Measurements from ENCODE around the gene BCO2.
"Not testable (repeated sequence)": the region's sequence is repeated elsewhere in the genome, so short reads cannot be mapped to it uniquely, and the experiment has no call there.

Gene BCO2

DNA sequence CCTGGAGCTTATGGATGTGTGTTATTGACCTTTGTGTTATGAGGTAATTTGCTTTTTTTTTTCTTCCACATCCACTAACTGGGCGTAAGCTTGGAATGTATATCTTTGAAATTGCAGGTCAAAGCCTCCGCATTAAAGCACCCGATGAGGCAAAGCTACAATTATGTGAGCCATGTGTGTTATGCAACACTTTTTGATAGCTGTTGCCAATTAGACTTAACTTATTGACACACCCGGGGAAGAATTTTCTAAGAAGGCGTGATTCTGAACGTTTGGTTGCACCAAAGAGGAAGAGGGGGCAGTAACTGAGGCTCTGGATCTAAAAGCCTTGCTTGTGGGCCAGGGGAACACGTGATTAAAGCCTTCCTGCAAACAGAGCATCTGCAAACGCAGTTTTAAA is 8.8 kb upstream of the BCO2 start:
- DNase-seq (ENCODE audit: low read depth) = no peak

DNA sequence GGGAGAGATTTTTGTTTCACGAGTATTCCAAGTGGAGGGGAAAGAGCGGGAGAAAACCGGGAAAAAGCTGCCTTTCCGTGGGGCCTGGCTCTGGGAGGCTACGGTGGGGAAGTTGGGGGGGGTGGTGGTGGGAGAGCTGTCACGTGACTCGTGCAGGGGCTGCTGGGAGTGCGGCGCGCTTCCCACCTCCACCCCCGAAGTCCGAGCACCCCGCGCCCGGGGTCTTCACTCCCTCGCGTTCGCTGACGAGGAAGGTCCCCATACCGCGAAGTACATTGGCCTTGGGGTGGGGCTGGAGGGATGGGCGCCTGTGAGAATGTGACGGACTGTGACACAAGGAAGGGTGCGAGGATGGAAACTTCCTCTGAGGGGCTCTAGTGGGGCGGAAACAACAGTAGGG is 8.2 kb upstream of the BCO2 start, which contains the start of gene TEX12:
TSS of gene TEX12 (plus strand) at position 228 of the 400 bp plus-strand sequence. CDS start 1,897 bp downstream, outside the sequence.
- DNase-seq (ENCODE audit: low read depth) = no peak

DNA sequence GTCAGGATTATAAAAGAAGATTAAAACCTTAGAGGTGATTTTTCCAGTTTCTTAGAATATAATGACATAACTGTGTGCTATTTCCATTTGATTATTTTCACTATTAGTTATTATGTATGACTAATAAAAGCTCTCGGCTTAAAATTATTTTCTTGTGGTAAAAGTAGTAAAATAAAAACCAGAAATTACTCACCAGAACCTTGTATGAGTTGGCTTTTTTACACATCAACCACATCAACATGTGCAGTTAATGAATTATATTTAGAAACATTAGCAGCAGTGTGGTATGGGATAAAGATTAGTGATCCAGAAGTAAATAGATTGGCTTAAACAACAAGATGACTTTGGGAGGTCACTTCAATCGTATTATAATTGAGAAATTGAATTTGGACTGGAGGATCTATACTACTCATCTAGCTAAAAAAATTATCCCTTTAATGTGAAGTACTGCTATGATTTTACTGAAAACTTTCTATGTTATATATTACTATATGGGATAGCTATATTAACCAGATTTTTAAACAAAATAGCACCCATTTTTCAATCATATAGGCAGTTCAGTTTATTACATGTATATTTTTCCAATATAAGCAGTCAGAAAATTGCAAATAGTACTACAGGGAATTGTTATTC is 2.8 kb upstream of the BCO2 start:
- no peak for DNase-seq (ENCODE audit: low read depth)

DNA sequence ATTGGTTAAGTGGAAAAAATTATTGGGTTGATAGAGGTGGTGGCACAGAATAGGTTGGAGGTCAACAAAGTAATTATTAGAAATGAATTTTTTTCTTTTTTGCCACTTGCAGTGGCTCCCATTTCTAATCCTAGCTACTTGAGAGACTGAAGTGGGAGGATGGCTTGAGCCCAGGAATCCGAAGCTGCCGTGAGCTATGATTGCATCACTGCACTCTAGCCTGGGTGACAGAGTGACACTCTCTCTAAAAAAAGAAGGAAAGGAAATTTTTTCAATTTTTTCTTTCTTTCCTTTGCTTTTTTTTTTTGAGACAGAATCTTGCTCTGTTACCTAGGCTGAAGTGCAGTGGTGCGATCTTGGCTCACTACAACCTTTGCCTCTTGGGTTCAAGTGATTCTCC is 2.2 kb upstream of the BCO2 start:
- no peak for DNase-seq (ENCODE audit: low read depth)

DNA sequence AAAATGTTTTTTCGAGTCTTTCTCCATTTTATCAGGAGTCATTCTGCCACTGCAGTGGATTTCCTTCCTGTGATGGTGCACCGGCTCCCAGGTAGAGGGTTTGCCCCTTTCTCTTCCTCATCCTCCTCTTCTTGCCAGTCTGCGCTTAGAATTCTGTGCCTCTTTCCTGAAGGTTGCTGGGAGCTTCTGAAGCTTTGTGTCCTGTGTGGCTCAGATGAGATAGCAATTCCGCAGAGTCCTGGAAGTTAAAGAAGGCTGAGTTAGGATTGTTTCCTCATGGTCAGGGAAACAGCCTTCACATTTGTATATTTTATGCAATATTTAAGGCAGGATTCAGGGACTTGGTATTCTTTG is 264 bp downstream of the BCO2 start:
- no peak for DNase-seq (ENCODE audit: low read depth)

DNA sequence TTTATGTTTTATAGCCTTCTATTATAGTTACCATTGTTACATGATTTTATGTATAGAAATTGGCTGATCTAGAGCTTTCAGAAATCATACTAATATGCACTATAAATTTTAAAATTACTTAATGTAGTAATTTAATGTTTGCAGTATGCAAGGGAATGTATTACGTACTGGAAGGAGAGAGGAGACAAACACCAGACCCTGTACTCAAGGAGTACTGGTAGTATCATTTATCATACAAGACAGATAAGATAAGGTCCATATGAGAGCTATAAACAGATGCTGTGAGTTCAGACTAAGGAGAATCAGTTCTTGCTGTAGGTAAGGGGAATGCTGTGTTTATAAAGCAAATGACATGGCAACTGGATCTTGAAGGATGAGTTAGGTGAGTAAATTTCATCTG is 765 bp downstream of the BCO2 start:
- no peak for DNase-seq (ENCODE audit: low read depth)

DNA sequence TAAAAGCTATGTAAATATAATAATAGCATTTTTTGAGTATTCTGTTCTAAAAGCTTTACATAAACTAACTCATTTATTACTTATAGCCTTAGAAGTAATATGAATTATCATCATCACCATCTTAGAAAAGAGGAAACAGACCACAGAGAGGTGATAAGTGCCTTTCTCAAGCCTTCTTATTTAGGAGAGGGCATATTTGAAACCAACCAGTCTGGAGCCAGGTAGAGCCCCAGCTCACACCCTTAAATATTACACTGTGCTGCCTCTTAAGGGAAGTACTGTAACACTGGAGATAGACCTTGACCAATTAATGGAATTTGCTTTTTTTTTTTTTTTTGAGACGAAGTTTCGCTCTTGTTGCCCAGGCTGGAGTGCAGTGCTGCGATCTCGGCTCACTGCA is 2.3 kb downstream of the BCO2 start:
- no peak for DNase-seq (ENCODE audit: low read depth)

DNA sequence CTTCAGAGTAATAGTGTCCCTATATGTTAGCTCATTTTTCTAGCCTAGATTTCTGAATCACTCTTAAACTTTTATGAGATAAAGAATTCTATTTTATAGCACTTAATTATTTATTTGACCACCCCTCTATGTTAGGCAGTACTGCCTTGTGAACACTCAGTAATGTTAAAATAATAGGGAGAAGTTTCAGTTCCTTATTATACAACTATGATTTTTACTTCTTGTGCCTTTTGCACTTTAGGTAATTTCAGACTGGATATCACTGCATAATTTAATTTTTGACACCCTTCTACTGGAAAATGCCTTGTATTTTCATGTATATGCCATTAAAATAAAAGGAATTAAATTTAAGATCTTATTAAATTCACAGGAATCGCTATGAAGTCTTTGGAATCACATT is 3.1 kb downstream of the BCO2 start:
- DNase-seq (ENCODE audit: low read depth) = no peak

DNA sequence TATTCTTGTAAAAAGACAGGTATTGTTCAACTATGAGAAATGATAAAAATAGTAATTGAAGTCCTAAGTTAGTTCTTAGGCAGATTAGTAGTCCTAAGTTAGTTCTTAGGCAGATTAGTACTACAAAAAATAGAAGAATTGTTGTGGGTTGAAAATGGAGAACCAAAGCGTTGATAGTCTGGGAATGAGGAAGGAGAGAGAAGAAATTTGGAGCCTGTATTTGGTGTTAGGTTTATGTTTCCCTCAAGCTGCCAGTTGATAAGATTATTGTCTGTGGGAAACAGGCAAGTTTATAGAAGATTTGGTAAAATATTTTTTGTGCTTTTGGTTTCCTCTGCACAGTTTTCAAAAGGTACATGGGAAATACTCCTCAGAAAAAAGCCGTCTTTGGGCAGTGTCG is 3.6 kb downstream of the BCO2 start:
- DNase-seq (ENCODE audit: low read depth) = no peak

DNA sequence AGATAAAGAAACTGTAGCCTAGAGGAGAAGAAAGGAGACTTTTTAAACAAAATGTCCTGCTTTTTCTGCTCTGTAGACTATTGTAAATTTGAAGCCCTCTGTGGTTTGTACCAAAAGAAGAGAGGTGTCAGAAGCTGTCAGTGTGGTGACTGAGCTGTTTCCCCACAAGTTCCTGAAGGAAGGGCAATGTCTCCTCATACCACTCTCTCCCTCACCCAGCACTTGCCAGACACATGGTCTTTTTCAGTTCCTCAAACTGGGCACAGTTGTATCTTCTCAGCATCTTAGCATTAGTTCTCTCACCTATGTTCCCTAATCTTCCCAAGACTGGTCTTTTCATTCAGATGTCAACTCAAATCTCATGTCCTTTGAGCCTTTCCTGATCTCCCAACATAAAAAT is 4.3 kb downstream of the BCO2 start:
- no peak for DNase-seq (ENCODE audit: low read depth)

DNA sequence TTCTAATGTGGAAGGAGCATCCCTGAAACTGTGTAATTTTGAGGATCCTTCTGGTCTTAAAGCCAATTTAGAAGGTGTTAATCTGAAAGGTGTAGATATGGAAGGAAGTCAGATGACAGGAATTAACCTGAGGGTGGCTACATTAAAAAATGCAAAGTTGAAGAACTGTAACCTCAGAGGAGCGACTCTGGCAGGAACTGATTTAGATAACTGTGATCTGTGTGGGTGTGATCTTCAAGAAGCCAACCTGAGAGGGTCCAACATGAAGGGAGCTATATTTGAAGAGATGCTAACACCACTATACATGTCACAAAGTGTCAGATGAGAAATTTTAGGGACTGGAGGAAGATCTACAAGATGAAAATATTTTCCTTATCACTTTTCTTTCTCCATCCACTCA is 7.6 kb downstream of the BCO2 start:
- no peak for DNase-seq (ENCODE audit: low read depth)

DNA sequence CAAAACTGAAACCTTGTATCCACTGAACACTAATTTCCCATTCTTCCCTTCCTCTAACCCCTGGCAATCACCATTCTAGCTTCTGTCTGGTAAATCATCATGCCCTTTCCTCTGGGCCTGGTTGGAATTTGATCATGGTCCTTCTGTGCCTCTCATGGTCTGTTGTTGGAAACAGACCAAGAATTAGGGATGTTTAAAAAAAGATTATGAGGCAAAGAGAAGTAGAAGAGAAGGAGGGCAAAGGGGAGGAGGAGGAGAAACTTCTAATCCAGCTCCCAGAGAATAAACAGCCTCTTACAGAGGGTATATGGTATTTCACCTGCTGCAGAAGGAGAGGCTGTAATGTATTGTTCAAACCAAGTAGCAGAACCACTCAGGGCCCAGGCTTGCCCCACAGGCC is 10.6 kb downstream of the BCO2 start:
- no peak for DNase-seq (ENCODE audit: low read depth)

DNA sequence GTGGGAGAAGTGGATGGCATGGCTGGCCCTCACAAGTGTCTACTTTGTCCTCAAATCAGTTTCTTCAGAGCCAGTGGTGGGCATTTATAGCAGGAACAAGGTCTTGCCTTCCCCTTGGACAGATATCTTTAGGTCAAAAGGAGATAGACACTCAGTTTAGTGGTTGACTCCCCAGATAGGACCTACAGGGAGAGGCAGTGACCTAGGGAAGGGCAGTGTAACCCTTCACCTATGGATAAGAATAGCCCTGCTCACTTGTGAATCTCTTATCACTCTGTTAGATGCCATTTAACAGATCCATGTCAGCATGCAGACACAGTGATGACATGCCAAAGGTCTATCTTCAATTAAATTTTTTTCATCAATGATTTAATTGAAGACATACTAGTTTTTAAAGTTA is 11.0 kb downstream of the BCO2 start:
- DNase-seq (ENCODE audit: low read depth) = no peak

DNA sequence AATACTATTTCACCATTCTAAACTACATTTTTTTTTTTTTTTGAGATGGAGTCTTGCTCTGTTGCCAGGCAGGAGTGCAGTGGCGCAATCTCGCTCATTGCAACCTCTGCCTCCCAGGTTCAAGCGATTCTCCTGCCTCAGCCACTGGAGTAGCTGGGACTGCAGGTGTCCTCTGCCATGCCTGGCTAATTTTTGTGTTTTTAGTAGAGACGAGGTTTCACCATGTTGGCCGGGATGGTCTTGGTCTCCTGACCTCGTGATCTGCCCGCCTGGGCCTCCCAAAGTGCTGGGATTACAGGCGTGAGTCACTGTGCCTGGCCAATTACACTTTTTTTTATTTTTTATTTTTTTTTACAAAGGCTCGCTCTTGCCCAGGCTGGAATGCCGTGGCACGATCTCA is 19.8 kb downstream of the BCO2 start:
- DNase-seq (ENCODE audit: low read depth) = not testable (repeated sequence)

DNA sequence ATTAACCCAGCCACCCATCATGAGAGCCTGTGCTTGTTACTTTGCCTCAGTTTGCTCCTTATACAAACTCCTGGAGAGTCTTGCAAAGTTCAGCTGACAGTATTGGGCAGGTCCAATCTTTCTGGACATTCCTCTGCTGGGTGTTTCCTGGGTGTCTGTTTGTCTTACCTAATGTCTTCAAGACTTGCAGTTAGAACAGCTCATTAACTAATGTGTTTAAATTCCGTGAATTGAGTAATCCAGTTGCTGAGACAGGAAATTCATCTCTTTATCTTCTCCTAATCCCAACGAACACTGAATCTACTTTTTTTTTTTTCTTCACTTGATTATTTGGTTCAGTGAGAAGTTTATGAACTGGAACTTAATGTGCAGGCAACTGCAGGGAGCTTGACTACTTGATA is 20.6 kb downstream of the BCO2 start:
- DNase-seq (ENCODE audit: low read depth) = no peak

DNA sequence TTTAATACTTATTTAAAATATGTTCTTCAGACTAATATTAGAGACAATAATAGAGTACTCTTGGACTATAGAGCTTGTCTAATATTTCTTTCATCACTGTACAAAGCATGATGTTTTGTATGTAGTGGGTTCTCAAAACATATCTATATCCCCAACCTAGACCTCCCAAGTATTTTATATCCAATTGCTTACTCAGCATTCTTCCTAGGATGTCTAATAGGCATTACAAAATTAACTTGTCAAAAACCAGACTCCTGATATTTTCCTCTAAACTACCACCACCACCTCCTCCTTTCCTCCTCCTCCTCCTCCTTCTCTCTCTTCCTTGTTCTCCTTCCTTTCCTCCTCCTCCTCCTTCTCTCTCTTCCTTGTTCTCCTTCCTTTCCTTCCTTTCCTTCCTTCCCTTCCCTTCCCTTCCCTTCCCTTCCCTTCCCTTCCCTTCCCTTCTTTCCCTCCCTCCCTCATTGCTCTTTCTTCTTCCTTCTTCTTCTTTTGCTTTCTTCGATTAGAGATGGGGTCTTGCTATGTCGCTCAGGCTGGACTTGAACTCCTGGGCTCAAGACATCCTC is 21.3 kb downstream of the BCO2 start:
- no peak for DNase-seq (ENCODE audit: low read depth)

DNA sequence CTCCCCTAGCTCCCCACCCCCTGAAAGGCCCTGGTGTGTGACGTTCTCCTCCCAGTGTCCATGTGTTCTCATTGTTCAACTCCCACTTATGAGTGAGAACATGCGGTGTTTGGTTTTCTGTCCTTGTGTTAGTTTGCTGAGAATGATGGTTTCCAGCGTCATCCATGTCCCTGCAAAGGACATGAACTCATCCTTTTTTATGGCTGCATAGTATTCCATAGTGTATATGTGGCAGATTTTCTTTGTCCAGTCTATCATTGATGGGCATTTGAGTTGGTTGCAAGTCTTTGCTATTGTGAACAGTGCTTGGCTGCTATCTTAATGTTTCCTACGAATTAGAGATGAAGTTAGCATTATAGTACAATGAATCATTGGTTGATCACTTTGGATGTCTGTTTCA is 23.8 kb downstream of the BCO2 start:
- not testable (repeated sequence) for DNase-seq (ENCODE audit: low read depth)

DNA sequence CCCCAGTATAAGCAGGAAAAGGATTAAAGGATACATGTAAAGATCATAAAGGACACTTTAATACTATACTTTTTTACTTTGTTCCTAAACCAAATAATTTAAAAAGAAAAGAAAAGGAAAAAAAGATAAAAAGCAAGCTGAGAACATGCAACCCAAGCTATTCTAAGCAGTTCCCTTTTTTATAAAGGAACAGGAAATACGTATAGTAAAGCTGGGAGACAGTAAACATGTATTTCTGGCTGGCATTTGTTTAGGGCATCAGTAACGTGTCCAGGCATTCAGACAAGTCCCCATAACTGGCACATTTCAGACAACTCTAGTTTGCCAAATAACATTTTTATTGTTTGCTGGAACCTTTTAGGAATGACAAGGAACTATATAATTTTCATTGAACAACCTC is 24.9 kb downstream of the BCO2 start:
- no peak for DNase-seq (ENCODE audit: low read depth)

DNA sequence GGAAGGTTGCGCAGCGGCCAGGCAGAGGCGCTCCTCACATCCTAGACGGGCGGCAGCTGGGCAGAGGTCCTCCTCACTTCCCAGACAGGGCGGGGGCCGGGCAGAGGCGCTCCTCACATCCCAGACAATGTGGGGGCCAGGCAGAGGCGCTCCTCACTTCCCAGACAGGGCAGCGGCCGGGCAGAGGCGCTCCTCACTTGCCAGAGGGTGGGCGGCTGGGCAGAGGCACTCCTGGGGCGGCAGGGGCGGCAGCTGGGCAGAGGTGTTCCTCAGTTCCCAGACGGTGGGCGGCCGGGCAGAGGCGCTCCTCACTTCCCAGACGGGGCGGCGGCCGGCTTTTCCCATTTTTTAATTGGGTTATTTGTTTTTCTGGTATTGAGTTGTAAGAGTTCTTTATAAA is 30.8 kb downstream of the BCO2 start:
- no peak for DNase-seq (ENCODE audit: low read depth)

DNA sequence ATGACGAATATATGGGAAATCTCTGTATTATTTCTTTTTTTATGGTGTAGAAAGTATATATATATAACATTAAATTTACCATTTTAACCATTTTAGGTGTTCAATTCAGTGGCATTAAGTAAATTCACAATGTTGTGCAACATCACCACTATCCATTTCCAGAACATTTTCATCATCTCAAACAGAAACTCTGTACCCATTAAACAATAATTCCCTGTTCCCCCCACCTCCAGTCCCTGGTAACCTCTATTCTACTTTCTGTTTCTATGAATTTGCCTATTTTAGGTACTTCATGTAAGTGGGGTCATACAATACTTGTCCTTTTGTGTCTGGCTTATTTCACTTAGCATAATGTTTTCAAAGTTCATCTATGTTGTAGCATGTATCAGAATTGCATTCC is 35.6 kb downstream of the BCO2 start:
- DNase-seq (ENCODE audit: low read depth) = no peak

DNA sequence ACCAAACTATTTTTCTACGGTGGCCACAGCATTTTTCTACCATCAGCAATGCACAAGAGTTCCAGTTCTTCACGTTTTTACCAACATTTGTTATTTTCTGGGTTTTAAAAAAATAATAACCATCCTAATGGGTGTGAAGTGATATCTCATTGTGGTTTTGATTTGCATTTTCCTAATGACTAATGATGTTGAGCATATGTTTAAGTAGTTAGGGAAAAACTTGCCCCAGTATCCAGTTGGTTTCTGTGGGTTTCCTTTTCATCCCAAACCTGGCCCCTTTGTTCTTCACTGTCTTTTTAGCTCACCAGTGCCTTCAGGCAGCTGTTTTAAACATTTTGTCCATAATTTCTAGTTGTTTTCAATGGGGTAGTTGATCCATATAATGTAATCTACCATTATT is 36.2 kb downstream of the BCO2 start:
- DNase-seq (ENCODE audit: low read depth) = no peak

DNA sequence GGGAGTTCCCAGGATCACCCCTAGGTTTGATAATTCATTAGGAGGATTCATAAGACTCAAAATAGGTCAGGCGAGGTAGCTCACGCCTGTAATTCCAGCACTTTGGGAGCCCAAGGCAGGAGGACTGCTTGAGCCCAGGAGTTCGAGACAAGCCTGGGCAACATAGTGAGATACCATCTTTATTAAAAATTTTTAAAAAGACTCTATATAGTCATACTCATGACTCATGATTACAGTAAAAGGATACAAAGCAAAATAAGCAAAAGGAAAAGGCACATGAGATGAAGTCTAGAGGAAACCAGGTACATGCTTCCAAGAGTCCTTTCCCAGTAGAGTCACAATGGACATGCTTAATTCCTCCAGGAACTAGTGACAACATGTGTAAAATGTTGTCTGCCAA is 37.0 kb downstream of the BCO2 start:
- no peak for DNase-seq (ENCODE audit: low read depth)

DNA sequence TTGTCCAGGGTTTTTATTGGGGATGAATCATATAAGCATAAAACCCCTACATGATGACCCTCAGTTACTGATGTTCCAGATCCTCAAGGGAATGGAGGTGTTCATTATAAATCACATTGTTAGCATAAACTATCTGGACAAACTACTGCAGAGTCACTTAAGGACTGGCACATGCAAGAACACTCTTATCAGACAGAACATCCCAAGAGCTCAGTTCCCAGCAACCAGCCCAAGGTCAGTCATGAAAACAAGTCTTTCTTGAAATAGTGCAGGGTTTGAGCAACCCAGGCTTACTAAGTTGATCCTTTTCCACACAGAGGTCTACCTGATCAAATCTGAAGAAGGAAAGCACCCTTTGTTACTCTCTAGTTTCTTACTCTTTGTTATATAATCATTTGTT is 37.4 kb downstream of the BCO2 start:
- no peak for DNase-seq (ENCODE audit: low read depth)

DNA sequence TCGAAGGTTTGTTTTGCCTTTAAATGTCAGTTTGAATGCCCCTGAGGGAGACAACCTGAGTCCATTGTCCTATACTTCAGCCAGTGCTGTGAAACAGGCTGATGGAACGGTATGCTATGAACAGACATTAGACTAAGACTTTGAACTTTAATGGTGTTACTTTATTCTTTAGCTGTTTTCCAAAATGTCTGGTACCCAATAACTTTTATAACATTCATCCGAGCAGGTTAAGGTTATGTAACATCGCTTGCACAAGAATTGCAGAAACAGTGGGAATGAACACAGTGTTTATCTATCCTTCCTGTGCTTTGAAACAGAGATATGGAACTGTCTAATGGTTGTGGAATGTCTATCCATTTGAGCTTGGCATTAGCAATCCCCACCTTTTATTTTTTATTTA is 38.4 kb downstream of the BCO2 start:
- no peak for DNase-seq (ENCODE audit: low read depth)

DNA sequence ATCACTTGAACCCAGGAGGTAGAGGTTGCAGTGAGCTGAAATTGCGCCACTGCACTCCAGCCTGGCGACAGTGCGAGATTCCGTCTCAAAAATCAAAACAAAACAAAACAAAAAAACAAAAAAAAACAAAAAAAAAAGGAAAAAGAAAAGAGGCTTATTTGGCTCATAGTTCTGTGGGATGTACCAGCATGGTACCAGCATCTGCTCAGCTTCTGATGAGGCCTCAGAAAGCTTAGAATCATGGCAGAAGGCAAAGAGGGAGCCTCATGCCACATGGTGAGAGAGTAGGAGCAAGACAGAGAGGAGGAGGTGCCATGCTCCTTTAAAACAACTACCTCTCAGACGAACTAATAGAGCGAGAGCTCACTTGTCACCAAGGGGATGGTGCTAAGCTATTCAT is 40.3 kb downstream of the BCO2 start:
- DNase-seq (ENCODE audit: low read depth) = no peak
